Measurements from ENCODE around the gene LOC128125822.

DNA sequence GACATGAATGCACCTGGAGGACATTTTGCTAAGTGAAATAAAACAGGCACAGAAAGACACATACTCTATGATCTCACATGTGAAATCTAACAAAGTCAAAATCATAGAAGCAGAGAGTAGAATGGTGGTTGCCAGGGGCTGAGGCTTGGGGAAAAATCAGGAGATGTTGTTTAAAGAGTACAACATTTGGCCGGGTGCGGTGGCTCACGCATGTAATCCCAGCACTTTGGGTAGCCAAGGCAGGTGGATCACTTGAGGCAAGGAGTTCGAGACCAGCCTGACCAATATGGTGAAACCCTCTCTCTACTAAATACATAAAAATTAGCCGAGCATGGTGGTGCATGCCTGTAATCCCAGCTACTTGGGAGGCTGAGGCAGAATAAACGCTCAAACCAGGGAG is 26.0 kb upstream of the LOC128125822 start:
- TF ChIP-seq, protein P1, sequence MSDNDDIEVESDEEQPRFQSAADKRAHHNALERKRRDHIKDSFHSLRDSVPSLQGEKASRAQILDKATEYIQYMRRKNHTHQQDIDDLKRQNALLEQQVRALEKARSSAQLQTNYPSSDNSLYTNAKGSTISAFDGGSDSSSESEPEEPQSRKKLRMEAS (IDR thresholded peaks at IDR 0.05) = no peak
- TF ChIP-seq YY1 (IDR thresholded peaks at IDR 0.05; ENCODE audit: low read depth) (no peak), FOXM1 (IDR thresholded peaks at IDR 0.05; ENCODE audit: borderline replicate concordance, low read depth) (no peak), NFIC (IDR thresholded peaks at IDR 0.05) (no peak), TAF1 (IDR thresholded peaks at IDR 0.05; ENCODE audit: low read depth) (no peak), CEBPB (IDR thresholded peaks at IDR 0.05) (no peak), RAD21 (IDR thresholded peaks at IDR 0.05; ENCODE audit: low read depth) (no peak), EP300 (IDR thresholded peaks at IDR 0.05; ENCODE audit: borderline replicate concordance) (no peak)
- TF ChIP-seq, protein P2, sequence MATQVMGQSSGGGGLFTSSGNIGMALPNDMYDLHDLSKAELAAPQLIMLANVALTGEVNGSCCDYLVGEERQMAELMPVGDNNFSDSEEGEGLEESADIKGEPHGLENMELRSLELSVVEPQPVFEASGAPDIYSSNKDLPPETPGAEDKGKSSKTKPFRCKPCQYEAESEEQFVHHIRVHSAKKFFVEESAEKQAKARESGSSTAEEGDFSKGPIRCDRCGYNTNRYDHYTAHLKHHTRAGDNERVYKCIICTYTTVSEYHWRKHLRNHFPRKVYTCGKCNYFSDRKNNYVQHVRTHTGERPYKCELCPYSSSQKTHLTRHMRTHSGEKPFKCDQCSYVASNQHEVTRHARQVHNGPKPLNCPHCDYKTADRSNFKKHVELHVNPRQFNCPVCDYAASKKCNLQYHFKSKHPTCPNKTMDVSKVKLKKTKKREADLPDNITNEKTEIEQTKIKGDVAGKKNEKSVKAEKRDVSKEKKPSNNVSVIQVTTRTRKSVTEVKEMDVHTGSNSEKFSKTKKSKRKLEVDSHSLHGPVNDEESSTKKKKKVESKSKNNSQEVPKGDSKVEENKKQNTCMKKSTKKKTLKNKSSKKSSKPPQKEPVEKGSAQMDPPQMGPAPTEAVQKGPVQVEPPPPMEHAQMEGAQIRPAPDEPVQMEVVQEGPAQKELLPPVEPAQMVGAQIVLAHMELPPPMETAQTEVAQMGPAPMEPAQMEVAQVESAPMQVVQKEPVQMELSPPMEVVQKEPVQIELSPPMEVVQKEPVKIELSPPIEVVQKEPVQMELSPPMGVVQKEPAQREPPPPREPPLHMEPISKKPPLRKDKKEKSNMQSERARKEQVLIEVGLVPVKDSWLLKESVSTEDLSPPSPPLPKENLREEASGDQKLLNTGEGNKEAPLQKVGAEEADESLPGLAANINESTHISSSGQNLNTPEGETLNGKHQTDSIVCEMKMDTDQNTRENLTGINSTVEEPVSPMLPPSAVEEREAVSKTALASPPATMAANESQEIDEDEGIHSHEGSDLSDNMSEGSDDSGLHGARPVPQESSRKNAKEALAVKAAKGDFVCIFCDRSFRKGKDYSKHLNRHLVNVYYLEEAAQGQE (IDR thresholded peaks at IDR 0.05; ENCODE audit: low read depth) = no peak

Measured in Ishikawa (cell line).